Activated T-cell treated with anti-CD3 and anti-CD28 coated beads for 4 hours (primary cell): ENCODE measurements around the gene ACOT7.

Source experiments
- DNase-seq: peaks from one replicate; pipeline ENCODE4 v3.0.0-alpha.2; 2020

The ACOT7 gene

GRCh38 chr1:6218375-6219164 lies 175.0 kb downstream of the ACOT7 start:
- DNase-seq: no peak
